SKM-1 treated with dmso at 0.1 percent for 144 hours (cell line): ENCODE measurements around the gene CHGA.

Source experiments
- DNase-seq: peaks from one replicate; lab custom pipeline; 2025; ENCODE audit not compliant: unreplicated experiment; lab: John Stamatoyannopoulos, UW

CHGA gene

DNA sequence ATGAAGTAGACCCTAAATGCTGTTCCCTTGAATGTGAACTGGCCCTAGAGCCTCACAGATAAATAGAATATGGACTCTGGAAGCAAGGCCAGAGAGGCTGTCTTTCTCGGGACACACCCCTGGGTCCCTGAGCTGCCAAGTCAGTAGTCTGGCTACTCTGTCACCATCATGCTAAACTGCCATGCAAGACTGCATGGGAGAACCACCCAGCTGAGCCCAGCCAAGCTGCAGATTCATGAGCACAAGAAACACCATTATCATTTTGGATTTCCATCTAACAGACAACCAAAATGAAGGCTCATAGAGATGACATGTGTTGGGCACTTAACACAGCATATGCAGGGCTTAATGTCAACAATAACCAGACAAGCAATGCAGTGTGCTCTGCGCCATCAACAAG is 53.3 kb downstream of the CHGA start:
- DNase-seq: no peak

- no peak for DNase-seq
Measured at GRCh38 chr14:92978229-92979021, 55.5 kb downstream of the CHGA start.

GRCh38 chr14:92980866-92981265 is 57.9 kb downstream of the CHGA start:
- no peak for DNase-seq

DNA sequence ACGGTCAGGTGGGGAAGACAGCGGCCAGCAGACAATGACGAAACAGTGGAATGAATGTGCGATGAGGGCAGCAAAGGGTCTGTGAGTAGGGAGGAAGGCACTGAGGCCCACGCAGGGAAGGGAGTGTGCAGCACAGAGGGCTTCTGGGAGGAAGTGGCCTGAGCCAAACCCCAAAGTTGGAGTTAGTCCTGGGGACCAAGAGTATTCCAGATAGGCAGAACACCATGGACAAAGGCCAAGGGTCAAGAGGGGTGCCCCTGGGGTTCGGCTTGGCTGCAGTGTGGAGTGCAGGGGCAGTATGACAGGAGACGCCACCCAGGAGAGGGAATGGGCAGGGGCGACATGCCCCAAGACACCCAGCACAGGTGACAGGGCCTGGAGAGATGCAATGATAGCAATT is 58.8 kb downstream of the CHGA start:
- no peak for DNase-seq

GRCh38 chr14:92982956-92983355 is 60.0 kb downstream of the CHGA start:
- no peak for DNase-seq

- DNase-seq: no peak
Measured at GRCh38 chr14:92984082-92984788, 61.3 kb downstream of the CHGA start.
